Epidermal melanocyte (primary cell): Measurements from ENCODE around the gene DHX30.
A peak's percentile ranks its signal among the peaks of the same experiment; 100 is the strongest.
"Not testable (repeated sequence)": the region's sequence is repeated elsewhere in the genome, so short reads cannot be mapped to it uniquely, and the experiment has no call there.

Experiments
- DNase-seq: peaks from one replicate; pipeline ENCODE4 v3.0.0; 2011; ENCODE audit warnings: low spot score; ENCODE audit not compliant: insufficient read length

The DHX30 gene, protein sequence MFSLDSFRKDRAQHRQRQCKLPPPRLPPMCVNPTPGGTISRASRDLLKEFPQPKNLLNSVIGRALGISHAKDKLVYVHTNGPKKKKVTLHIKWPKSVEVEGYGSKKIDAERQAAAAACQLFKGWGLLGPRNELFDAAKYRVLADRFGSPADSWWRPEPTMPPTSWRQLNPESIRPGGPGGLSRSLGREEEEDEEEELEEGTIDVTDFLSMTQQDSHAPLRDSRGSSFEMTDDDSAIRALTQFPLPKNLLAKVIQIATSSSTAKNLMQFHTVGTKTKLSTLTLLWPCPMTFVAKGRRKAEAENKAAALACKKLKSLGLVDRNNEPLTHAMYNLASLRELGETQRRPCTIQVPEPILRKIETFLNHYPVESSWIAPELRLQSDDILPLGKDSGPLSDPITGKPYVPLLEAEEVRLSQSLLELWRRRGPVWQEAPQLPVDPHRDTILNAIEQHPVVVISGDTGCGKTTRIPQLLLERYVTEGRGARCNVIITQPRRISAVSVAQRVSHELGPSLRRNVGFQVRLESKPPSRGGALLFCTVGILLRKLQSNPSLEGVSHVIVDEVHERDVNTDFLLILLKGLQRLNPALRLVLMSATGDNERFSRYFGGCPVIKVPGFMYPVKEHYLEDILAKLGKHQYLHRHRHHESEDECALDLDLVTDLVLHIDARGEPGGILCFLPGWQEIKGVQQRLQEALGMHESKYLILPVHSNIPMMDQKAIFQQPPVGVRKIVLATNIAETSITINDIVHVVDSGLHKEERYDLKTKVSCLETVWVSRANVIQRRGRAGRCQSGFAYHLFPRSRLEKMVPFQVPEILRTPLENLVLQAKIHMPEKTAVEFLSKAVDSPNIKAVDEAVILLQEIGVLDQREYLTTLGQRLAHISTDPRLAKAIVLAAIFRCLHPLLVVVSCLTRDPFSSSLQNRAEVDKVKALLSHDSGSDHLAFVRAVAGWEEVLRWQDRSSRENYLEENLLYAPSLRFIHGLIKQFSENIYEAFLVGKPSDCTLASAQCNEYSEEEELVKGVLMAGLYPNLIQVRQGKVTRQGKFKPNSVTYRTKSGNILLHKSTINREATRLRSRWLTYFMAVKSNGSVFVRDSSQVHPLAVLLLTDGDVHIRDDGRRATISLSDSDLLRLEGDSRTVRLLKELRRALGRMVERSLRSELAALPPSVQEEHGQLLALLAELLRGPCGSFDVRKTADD

DNA sequence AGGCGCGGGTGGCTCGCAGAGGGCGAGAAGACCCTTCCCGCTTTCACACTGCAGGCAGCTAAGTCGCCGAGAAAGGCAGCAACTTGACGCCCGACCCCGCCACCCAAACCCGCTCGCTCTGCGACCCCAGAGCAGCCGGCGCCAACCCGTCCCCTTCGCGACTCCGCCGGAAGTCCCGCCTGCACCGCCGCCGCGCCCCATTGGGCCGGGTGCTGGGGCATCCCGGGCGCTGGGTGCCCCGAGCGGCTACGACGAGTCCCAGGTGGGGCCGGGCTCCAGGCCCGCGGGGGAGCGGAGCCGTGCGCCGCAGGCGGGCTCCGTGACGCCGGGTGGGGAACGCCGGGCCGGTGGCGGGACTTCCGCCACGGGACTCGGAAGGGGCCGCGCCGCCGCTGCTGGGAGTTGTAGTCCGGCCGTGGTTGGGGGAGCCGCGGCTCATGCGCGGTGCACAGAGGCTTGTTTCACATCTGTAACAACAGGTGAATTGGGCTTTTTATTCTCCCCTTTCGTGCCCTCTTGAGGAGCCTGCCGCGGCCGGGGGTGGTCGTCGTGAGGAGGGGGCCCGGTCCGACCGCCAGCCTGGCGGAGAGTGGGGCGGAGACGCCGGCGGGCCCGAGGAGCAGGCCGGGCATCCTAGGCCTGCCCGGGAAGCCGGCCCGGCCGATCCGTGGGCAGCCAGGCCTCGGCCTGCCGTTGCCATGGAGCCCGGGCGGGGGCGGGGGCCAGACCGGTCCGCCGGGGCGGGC is at the start of gene DHX30:
TSS of gene DHX30 (plus strand) at position 405 of the 746 bp plus-strand sequence. CDS start 7,546 bp downstream, outside the sequence.
- peak; percentile 80 for DNase-seq

DNA sequence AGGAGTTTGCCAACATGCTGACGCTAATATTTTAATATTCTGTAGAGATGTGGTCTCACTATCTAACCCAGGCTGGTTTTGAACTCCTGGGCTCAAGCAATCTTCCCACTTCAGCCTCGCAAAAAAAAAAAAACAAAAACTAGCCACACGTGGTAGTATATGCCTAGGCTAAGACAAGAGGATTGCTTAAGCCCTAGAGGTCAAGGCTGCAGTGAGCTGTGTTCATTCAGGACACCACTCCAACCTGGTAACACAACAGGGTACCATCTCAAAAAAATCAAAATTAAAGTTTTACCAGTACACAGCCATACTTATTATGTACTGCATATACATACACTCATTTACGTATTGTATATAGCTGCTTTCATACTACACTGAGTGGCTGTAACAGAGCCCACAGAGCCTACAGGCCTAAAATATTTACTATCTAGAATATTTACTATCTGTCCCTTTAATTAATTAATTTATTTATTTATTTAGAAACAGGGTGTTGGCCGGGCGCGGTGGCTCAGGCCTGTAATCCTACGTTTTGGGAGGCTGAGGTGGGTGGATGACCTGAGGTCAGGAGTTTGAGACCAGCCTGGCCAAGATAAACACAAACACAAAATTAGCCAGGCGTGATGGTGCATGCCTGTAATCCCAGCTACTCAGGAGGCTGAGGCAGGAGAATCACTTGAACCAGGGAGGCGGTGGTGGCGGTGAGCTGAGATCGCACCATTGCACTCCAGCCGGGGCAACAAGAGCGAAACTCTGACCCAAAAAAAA is 44.5 kb upstream of the DHX30 start:
- DNase-seq, result no peak

DNA sequence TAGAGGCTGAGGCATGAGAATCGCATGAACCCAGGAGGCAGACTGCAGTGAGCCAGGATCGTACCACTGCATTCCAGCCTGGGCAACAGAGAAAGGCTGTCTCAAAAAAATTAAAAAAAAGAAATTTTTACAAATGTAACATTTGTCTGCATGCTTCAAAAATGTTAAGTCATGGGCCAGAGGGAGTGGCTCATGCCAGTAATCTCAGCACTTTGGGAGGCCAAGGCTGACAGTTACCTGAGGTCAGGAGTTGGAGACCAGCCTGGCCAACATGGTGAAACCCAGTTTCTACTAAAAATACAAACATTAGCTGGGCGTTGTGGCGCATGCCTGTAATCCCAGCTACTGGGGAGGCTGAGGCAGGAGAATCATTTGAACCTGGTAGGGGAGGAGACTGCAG is 42.7 kb upstream of the DHX30 start:
- DNase-seq, result not testable (repeated sequence)

DNA sequence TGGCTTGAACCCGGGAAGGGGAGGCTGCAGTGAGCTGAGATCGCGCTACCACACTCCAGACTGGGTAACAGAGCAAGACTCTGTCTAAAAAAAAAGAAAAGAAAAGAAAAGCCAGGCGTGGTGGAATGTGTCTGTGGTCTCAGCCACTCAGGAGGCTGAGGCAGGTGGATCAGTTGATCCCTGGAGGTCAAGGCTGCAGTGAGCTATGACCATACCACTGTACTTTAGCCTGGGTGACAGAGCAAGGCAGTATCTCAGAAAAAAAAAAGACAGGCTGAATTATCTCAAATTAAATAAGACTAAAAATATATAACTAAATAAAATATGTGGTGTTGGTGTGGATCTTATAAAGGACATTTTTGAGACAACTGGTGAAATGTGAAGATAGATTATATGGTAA is 41.9 kb upstream of the DHX30 start:
- DNase-seq, result no peak

DNA sequence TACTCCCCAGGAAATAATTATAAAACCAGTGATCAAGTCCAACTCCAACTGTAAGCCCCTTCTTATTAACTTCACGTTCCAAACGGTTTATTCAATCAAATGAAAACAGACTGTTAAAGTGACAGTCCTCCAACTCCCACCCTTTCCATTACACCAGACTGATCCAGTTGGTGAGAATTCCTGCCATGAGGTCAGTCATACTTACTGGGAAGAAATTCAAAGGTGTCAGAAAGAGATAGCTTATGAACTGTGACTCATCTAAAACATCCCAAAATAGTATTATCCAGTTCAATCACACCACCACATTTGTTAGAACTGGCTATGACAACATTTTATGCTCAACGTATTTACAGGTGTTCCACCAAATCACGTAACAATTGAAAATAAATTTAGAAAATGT is 40.7 kb upstream of the DHX30 start:
- DNase-seq, result no peak

DNA sequence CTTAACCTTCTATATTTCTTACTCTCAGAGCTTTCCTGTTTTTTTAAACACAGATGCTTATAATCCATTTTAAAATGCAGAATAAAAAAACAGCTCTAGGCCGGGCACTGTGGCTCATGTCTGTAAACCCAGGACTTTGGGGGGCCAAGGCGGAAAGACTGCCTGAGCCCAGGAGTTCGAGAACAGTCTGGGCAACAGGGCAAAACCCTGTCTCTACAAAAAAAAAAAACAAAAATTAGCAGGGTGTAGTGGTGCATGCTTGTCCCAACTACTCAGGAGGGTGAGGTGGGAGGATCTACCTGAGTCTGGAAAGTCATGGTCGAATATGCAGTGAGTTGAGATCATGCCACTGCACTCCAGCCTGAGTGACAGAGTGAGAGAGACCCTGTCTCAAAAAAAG is 36.8 kb upstream of the DHX30 start:
- DNase-seq, result no peak

DNA sequence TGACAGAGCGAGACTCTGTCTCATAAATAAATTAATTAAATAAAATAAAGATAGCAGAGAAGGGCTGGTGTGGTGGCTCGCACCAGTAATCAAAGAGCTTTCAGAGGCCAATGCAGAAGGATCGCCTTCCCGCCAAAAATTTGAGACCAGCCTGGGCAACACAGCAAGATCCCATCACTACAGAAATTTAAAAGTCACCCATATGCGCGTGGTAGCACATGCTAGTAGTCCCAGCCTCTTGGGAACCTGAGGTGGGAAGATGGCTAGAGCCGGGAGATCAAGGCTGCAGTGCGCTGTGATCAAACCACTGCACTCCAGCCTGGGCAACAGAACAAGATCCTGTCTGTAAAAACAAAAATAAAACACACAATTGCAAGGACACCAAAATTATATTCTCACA is 30.9 kb upstream of the DHX30 start:
- DNase-seq, result no peak

DNA sequence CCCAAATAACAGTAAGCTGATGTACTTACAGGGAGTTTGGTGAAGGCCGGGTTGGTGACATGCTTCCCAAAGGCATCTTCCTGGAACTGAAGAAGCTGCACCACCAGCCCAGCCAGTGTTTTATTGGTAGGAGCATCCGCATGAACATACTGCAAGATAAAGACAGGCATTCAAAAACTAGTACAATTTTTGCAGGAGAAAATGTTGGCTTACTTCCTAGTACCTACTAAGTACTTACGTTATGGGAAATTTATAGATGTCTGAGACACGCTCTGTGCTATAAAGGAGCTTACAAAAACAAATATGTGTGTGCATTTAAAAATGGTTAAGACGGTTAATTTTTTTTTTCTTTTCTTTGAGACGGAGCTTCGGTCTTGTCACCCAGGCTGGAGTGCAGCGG is 30.1 kb upstream of the DHX30 start:
- no peak for DNase-seq

DNA sequence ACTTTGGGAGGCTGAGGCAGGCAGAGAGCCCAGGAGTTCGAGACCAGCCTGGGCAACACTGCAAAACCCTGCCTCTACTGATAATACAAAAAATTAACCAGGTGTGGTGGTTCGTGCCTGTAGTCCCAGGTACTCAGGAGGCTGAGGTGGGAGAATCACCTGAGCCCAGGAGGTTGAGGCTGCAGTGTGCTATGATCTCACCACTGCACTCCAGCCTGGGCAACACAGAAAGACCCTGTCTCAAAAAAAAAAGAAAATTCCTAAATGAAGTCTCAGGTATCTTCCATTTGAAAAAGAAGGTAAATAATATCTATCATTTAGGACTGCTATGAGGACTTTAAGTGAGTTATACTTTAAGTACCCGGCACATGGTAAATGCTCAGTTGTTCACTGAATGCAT is 24.2 kb upstream of the DHX30 start:
- DNase-seq, result no peak

DNA sequence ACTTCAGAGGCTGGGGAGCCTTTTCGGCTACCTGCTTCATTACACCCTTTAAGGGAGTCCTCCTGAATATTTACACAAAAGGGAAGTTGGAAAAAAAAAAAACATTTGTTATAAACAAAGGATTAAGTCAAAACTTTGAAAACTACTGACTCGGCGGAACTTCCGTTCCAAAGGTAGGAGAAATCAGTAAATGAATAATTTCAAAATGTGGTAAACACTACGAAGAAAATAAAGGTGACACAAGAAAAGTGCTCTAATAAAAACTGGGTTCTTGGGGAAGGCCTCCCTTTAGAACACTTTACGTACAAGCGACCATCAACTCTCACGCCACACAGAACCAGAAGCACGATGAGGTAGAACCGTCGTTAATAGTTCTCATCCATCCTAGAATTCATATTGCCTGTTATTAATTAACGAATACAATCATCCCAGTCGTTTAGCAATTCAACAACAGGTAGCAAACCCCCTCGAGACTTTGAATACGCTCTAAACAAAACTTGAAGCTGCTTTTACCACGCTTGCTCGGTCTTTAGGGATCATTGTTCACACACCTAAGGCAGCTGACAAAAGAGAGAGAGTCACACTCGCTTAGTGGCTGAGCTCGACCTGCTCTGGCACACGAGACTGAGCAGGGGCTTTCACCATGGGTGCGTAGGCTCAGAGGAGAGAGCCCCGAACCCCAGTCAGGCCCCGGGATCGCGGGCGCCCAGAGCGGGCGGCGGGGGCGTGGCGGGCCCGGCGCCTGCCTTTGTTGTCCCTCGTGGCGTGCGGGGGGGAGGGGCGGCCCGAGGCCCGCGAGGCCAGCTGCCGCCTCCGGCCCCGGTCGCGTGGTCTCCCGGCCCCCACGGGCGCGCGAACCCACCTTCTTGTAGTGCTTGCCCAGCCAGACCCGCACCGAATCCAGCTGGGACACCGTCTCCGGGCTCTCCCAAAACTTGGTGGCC is 21.9 kb upstream of the DHX30 start:
- DNase-seq, result no peak

DNA sequence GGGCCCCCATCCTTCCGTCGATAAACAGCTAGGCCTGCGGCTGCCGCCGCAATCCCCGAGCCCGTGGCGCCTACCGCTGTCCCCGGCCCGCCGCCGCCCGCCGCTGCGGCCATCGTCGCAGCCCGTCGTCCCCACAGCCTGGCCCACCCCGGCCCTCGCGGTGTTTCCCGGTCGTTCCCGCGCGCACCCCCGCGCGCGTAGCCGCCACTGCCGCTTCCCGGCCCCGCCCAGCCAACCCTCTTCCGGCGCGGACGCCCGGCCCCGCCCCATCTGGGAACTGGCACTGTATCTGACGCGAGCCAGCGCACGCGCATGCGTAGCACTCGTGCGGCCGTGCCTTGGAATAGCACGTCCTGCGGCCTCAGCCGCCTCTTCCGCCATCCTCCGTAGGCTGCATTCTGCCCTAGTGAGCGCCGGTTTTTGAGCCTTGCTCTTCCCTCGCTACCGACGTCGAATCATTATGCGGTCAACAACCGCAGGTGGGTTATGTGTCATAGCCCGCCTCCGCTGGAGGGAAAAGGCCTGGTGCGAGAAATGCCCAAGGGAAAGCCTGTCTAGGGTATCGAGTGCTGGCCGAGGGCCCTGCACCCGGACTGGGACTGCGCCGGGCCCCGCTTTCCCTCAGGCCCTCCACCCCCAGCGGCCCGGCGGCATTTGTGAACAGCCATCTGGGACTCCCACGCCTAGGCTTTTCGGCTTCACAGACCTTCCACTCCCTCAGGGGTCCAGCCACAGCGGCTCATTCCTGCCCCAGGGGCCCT is 21.1 kb upstream of the DHX30 start, which contains the start of gene SMARCC1:
TSS of gene SMARCC1 (minus strand) at position 209 of the 761 bp plus-strand sequence. CDS start at position 113, 96 bp downstream.
- peak; percentile 93 for DNase-seq

DNA sequence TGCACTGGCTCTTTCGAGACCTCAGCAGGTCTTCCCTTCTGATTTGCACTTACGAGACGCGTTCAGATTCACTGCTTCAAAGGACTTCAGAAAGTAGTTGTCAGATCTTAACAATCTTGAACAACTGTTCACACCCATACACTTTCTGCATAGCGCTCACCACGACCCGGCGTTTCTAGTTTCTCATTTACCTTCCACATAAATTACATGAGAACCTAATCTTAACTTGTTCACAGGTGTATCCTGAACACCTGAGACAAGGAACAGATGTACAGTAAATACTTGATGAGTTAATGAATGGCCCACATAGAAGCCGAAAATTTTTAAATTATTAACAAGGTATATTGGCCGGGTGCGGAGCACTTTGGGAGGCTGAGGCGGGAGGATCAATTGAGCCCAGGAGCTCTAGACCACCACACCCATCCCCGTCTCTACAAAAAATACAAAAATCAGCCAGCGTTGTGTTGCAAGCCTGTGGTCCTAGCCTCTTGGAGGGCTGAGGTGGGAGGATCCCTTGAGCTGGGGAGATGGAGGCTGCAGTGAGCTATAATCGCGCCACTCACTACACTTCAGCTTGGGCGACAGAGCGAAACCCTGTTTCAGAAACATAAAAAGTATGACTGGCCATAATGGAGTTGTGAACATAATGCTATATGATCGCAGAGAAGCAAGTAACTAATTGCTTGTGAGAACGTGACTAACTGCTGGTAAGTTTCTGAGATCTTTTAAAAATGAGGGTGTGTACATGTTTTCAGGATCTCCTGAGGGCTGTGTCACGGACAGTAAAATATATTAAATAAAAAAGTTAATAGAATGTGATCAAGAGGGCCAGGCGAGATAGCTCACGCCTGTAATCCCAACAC is 20.3 kb upstream of the DHX30 start:
- DNase-seq, result no peak

DNA sequence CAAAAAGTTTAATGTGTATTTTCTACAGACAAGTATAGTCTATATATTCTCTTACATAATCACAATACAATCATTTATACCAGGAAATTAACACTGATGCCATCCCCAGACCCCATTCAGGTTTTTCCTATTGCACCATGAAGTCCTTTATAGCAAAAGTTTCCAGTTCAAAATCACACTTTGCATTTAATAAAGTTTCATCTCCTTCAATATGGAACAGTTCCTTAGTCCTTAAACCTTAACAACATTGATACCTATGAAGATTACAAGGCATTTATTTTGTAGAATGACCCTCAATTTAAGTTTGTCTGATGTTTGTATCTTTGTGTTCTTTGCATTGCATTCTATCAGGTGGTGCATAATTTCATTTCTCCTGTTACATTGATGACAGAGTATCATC is 19.3 kb upstream of the DHX30 start:
- DNase-seq, result no peak

DNA sequence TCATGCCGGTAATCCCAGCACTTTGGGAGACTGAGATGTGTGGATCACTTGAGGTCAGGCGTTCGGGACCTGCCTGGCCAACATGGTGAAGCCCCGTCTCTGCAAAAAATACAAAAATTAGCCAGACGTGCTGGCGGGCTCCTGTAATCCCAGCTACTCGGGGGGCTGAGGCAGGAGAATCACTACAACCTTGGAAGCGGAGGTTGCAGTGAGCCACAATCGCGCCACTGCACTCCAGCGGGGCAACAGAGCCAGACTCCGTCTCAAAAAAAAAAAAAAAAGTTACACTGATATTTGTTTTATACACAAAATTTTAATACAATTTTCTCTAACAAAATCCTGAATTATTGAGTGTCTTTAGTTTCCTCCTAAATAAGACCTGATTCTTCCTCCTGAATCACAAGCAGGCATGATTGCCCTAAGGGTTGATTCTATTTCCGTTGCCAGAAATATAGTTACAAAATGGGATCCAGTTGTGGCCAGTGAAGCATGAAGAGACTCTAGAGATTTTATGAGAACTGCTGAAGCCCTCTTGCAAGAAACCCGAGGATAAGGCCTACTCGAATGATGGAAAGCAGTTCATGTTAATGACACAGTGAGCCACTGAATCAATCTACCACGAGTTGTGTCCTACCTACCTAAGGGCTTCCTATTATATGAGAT is 11.6 kb upstream of the DHX30 start:
- no peak for DNase-seq

DNA sequence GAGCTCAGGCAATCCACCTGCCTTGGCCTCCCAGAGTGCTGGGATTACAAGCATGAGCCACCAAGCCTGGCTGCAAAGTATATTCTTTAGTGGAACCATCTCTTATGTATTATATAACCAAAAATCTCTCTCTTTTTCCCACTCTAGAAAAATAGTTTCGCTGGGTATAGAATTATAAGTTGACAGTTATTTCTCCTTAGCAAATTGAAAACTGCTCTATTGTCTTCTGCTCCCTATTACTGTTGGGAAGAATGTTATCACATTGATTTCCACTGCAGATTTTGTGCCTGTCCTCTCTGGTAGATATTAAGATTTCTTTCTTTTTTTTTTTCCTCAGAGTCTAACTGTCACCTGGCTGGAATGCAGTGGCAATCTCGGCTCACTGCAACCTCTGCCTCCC is 10.2 kb upstream of the DHX30 start:
- DNase-seq, result no peak

DNA sequence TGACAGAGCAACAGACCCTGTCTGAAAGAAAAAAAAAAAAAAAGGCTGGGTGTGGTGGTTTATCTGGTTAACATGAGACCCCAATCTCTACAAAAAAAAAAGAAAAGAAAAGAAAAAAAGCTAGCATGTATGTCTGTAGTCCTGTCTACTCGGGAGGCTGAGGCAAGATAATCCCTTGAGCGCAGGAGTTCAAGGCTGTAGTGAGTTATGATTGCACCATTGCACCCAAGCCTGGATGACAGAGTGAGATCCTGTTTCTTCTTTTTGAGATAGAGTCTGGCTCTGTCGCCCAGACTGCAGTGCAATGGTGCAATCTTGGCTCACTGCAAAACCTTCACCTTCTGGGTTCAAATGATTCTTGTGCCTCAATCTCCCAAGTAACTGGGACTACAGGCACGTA is 8.4 kb upstream of the DHX30 start:
- DNase-seq, result no peak

DNA sequence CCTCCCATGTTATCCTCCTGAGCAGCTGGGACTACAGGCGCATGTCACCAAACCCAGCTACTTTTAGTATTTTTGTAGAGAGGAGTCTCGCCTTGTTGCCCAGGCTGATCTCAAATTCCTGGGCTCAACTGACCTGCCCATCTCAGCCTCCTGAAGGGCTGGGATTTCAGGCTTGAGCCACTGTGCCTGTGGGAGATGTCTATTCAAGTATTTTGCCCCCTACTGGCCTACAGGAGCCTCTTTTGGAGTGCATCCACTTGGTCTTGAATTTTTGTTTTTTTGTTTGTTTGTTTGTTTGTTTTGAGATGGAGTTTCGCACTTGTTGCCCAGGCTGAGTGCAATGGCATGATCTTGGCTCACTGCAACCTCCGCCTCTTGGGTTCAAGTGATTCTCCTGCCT is 3.2 kb upstream of the DHX30 start:
- DNase-seq, result no peak
